ENCODE results near the gene PXT1.

The PXT1 gene

GRCh38 chr6:36343109-36343680 is 99.5 kb downstream of the PXT1 start:
- DNase-seq = no peak

GRCh38 chr6:36340618-36341454 is 101.8 kb downstream of the PXT1 start:
- peak in 1 of 2 experiments; percentile 49 for DNase-seq

All from NCI-H524 (cell line).